Loucy (cell line): ENCODE results near the gene GPN2.

Experiments used
- EZH2phosphoT487 ChIP-seq: fragments of 200-600 bp; IDR thresholded peaks from 2 replicates; pipeline ENCODE4 v1.6.1; 2018; ENCODE audit warnings: antibody characterized with exemption, mild to moderate bottlenecking, moderate library complexity, borderline replicate concordance
- TF ChIP-seq, protein P1 (sequence below): fragments of 200-600 bp; sonication (generic); conservative IDR thresholded peaks from 2 replicates; pipeline ENCODE4 v1.5.1; 2014; ENCODE audit warnings: mild to moderate bottlenecking, antibody characterized with exemption, low read length

DNA sequence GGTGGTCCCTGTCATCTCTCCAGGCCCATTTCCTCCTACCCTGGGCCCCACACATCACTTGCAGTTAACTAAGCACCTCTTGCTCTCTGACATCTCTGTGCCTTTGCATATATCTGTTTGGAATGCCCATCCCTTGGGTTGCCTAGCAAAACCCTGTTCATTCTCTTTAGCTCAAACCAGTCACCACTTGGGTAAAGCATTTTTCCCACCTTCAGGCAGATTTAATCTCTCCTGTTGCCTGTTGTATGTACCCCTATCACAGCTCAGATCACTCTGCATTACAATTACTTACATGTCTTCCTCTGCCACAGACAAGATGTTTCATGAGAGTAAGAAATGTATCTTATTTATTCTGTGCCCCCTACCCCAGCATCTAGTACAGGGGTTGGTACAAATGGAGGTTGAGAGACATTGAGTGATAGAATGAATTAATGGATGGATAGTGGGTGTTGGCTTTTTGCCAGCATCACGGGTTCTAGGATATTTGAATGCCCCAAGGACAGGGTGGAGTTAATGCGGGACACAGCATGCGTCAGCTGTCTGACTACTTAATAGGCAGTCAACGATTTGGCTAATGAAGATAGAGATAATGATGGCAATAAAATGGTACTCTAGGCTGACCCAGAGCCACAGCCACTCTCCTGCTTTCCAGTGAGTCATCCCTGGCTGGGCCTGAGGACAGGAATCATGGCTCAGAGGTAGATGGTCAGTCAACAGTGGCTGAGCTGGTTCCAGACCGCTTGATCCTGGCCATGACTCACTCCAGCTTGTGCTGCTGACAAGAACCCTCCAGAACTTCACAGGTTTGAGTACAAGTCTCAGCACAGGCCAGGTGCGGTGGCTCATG lies 17.2 kb upstream of the GPN2 start:
- TF ChIP-seq, protein P1, sequence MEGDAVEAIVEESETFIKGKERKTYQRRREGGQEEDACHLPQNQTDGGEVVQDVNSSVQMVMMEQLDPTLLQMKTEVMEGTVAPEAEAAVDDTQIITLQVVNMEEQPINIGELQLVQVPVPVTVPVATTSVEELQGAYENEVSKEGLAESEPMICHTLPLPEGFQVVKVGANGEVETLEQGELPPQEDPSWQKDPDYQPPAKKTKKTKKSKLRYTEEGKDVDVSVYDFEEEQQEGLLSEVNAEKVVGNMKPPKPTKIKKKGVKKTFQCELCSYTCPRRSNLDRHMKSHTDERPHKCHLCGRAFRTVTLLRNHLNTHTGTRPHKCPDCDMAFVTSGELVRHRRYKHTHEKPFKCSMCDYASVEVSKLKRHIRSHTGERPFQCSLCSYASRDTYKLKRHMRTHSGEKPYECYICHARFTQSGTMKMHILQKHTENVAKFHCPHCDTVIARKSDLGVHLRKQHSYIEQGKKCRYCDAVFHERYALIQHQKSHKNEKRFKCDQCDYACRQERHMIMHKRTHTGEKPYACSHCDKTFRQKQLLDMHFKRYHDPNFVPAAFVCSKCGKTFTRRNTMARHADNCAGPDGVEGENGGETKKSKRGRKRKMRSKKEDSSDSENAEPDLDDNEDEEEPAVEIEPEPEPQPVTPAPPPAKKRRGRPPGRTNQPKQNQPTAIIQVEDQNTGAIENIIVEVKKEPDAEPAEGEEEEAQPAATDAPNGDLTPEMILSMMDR, result no peak
- TF ChIP-seq EZH2phosphoT487, result no peak
